Lower lobe of right lung (tissue), 2 donors: ENCODE results near the gene NSA2. TPM values are rescaled to one million over a fixed set of nuclear protein-coding genes. Genes with fewer than 3 reads are reported as not detected.

Experiments used
- ATAC-seq, 2 donors: fragments of 200-7000 bp; cut with Tn5 transposase; one replicate each; pipeline ENCODE4 v1.9.1; 2020 to 2022; ENCODE audit warnings: mild to moderate bottlenecking in 2 of 2, moderate library complexity in 2 of 2
- DNase-seq: peaks from one replicate; pipeline ENCODE4 v3.0.0-alpha.2; 2020
- H3K27ac ChIP-seq: fragments of 200-600 bp; one replicate; pipeline ENCODE4 v1.8.0; 2022
- H3K27me3 ChIP-seq: fragments of 200-600 bp; one replicate; pipeline ENCODE4 v1.8.0; 2022; ENCODE audit warnings: low read depth
- H3K36me3 ChIP-seq: fragments of 200-600 bp; one replicate; pipeline ENCODE4 v1.8.0; 2022; ENCODE audit warnings: mild to moderate bottlenecking
- H3K4me1 ChIP-seq: fragments of 200-600 bp; one replicate; pipeline ENCODE4 v1.8.0; 2022
- H3K4me3 ChIP-seq: fragments of 200-600 bp; one replicate; pipeline ENCODE4 v1.8.0; 2022; ENCODE audit warnings: mild to moderate bottlenecking
- H3K9me3 ChIP-seq: fragments of 200-600 bp; one replicate; pipeline ENCODE4 v1.8.0; 2022
- CTCF ChIP-seq: fragments of 200-600 bp; IDR thresholded peaks from one replicate; pipeline ENCODE4 v1.8.0; 2022; ENCODE audit warnings: antibody characterized with exemption, mild to moderate bottlenecking
- intact Hi-C: fragments of 100-400 bp; cut with DNase I; formaldehyde crosslinking; loops from one replicate; pipeline ENCODE4 v1.11.0; 2022
- total RNA-seq: library from RNA; stranded (reverse); fragmentation: NEBNext Ultra II Directional; extraction: Animal tissue kit (Norgen Biotek cat#: 25700); gene quantifications from one replicate; pipeline ENCODE4 v1.2.1, GENCODE V29; 2021
- donor health status: DM: no; HTN: yes; CAD: no; lungs with severe emphysema.

Gene NSA2
- total RNA-seq, 1 donor from 2014 or later = 51.7 TPM

- H3K36me3 ChIP-seq = no peaks in the 10 kb centered on the region
- DNase-seq = no peak
- intact Hi-C loops = no loop called here
- no peak for ATAC-seq
- no peaks in the 10 kb centered on the region for H3K9me3 ChIP-seq
- no peak overlapping the region for H3K27ac ChIP-seq
- no peaks in the 10 kb centered on the region for H3K4me1 ChIP-seq
- no peak for TF ChIP-seq CTCF
- no peak overlapping the region for H3K4me3 ChIP-seq
- no peaks in the 10 kb centered on the region for H3K27me3 ChIP-seq
These were observed 49.8 kb downstream of the NSA2 start for GRCh38 chr5:74816875-74817274.

- H3K36me3 ChIP-seq = no peaks in the 10 kb centered on the region
- no peaks in the 10 kb centered on the region for H3K4me1 ChIP-seq
- intact Hi-C loops = no loop called here
- no peak for TF ChIP-seq CTCF
- no peaks in the 10 kb centered on the region for H3K9me3 ChIP-seq
- DNase-seq = no peak
- H3K27me3 ChIP-seq = no peaks in the 10 kb centered on the region
- no peak overlapping the region for H3K27ac ChIP-seq
- no peak for ATAC-seq
- H3K4me3 ChIP-seq = no peak overlapping the region
These were observed 55.2 kb downstream of the NSA2 start for GRCh38 chr5:74822288-74822687.

GRCh38 chr5:74829413-74829812 is 62.4 kb downstream of the NSA2 start:
- TF ChIP-seq CTCF = no peak
- Histone ChIP-seq H3K27ac (no peak overlapping the region), H3K27me3 (no peaks in the 10 kb centered on the region), H3K9me3 (no peaks in the 10 kb centered on the region), H3K36me3 (no peaks in the 10 kb centered on the region), H3K4me1 (no peaks in the 10 kb centered on the region), H3K4me3 (no peak overlapping the region)
- intact Hi-C loops = no loop called here
- ATAC-seq (no peak), DNase-seq (no peak)

Other genes starting within 250 kb of the NSA2 start
- gene ENC1, start 126.5 kb upstream of the NSA2 start, total RNA-seq = 18.8 TPM
- 355 TPM for gene HEXB, start 82.0 kb upstream of the NSA2 start, total RNA-seq
- 19.8 TPM for gene GFM2, start 132 bp upstream of the NSA2 start, total RNA-seq
- 1.1 TPM for gene FAM169A, start 99.1 kb downstream of the NSA2 start, total RNA-seq